HepG2 (cell line): ENCODE measurements around the gene FBN2. TPM values are rescaled to one million over a fixed set of nuclear protein-coding genes. Genes with fewer than 3 reads are reported as not detected.

Experiments used
- ATAC-seq: fragments of 200-7000 bp; cut with Tn5 transposase; 3 replicates; pipeline ENCODE4 v1.9.1; 2020; ENCODE audit warnings: mild to moderate bottlenecking, moderate library complexity
- BruUV-seq: library from RNA; stranded (reverse); fragments of 400-500 nt; replicated peaks from 2 replicates; lab custom pipeline; 2021; lab: Mats Ljungman, UMichigan
- CTCF ChIA-PET: fragments of 300-600 bp; formaldehyde crosslinking; extraction: SDS; loops from one replicate; lab custom pipeline; 2021; ENCODE audit warnings: low total read pairs, inconsistent platforms, low intra/inter-chr PET ratio; lab: Yijun Ruan, JAX
- POLR2A ChIA-PET: fragments of 350-600 bp; sonication (Branson Sonifier 250); formaldehyde crosslinking; loops from one replicate; lab custom pipeline; 2020; ENCODE audit warnings: antibody characterized with exemption, inconsistent platforms; lab: Yijun Ruan, JAX
- DNase-seq: peaks from one replicate; pipeline ENCODE4 v3.0.0-alpha.2; 2015; ENCODE audit warnings: low spot score
- FAIRE-seq: peaks from 3 replicates; lab custom pipeline; 2011; peaks lifted over from hg19 to GRCh38; lab: Jason Lieb, UNC
- H2AFZ ChIP-seq: one replicate; pipeline ENCODE4 v1.6.1; 2011; ENCODE audit warnings: low read length, inconsistent platforms
- H3K27ac ChIP-seq: fragments of 300-600 bp; 3 replicates; pipeline ENCODE4 v1.8.0; 2011; ENCODE audit warnings: mixed run types, mild to moderate bottlenecking, mixed read lengths, low read length, inconsistent platforms; ENCODE audit not compliant: insufficient read depth; ENCODE audit errors: extremely low read length
- H3K27me3 ChIP-seq, 2 experiments: fragments of 200-600 bp in 1 of 2; 2 replicates in 1 of 2; 3 replicates in 1 of 2; pipeline versions ENCODE4 v1.6.0 to v1.8.0; 2011; ENCODE audit warnings: low read length in 2 of 2, mild to moderate bottlenecking in 2 of 2, moderate library complexity in 2 of 2, inconsistent platforms in 1 of 2; ENCODE audit not compliant: insufficient read depth in 2 of 2, control insufficient read depth in 1 of 2
- H3K36me3 ChIP-seq, 2 experiments: fragments of 200-600 bp in 1 of 2; replicated peaks in 1 of 2; 2 replicates in 1 of 2; 3 replicates in 1 of 2; pipeline versions ENCODE4 v1.5.1 to v1.8.0; 2011; ENCODE audit warnings: low read length in 2 of 2, inconsistent platforms in 1 of 2; ENCODE audit not compliant: insufficient read depth in 2 of 2, control insufficient read depth in 1 of 2
- H3K4me1 ChIP-seq: 2 replicates; pipeline ENCODE4 v1.5.1; 2012; ENCODE audit warnings: low read length, inconsistent platforms; ENCODE audit not compliant: insufficient read depth
- H3K4me2 ChIP-seq: 2 replicates; pipeline ENCODE4 v1.6.0; 2011; ENCODE audit warnings: low read depth, low read length, inconsistent platforms
- H3K4me3 ChIP-seq, 3 experiments: fragments of 200-600 bp in 1 of 3; sonication (generic), shearing (Covaris generic) in 1 of 3; replicated peaks in 1 of 3; 2 replicates each; pipeline ENCODE4 v1.5.1; 2011 to 2016; ENCODE audit warnings: low read length in 3 of 3, inconsistent platforms in 2 of 3, low read depth in 2 of 3, mild to moderate bottlenecking in 2 of 3, control low read depth in 1 of 3, mixed read lengths in 1 of 3; ENCODE audit not compliant: insufficient read depth in 1 of 3
- H3K79me2 ChIP-seq: one replicate; pipeline ENCODE4 v1.6.1; 2011; ENCODE audit warnings: low read length, inconsistent platforms; ENCODE audit not compliant: insufficient read depth
- H3K9ac ChIP-seq: 2 replicates; pipeline ENCODE4 v1.6.0; 2011; ENCODE audit warnings: mild to moderate bottlenecking, low read depth, low read length, inconsistent platforms; ENCODE audit not compliant: insufficient read depth
- H3K9me3 ChIP-seq: 2 replicates; pipeline ENCODE4 v1.5.1; 2012; ENCODE audit warnings: mild to moderate bottlenecking, low read length
- H4K20me1 ChIP-seq: 2 replicates; pipeline ENCODE4 v1.6.0; 2011; ENCODE audit warnings: inconsistent platforms, mild to moderate bottlenecking, low read length, moderate library complexity; ENCODE audit not compliant: insufficient read depth
- MAFF ChIP-seq: IDR thresholded peaks from 2 replicates; pipeline ENCODE4 v1.6.1; 2011; ENCODE audit warnings: low read depth, low read length, improper control_type of control experiment
- MAFK ChIP-seq, 2 experiments: IDR thresholded peaks in 1 of 2; conservative IDR thresholded peaks in 1 of 2; 2 replicates each; pipeline ENCODE4 v1.6.1; 2011; ENCODE audit warnings: improper control_type of control experiment in 2 of 2, low read length in 2 of 2
- PLRG1 ChIP-seq: fragments of 450-650 bp; conservative IDR thresholded peaks from 2 replicates; pipeline ENCODE4 v1.6.1; 2016
- ZNF317 ChIP-seq: sonication (generic); formaldehyde crosslinking; IDR thresholded peaks from 2 replicates; pipeline ENCODE4 v1.5.0; 2020; ENCODE audit warnings: mild to moderate bottlenecking, missing genetic modification reagents
- ZNF34 ChIP-seq: sonication (generic); formaldehyde crosslinking; IDR thresholded peaks from 2 replicates; pipeline ENCODE4 v1.4.0; 2020; ENCODE audit warnings: mild to moderate bottlenecking, missing genetic modification reagents, borderline replicate concordance
- ZNF567 ChIP-seq: sonication (generic); formaldehyde crosslinking; IDR thresholded peaks from 2 replicates; pipeline ENCODE4 v1.8.1; 2023; ENCODE audit warnings: mild to moderate bottlenecking, missing genetic modification reagents, borderline replicate concordance
- WGBS: methylation state at CpG from one replicate; pipeline ENCODE4 v1.1.6; 2017; ENCODE audit warnings: low lambda C conversion rate; 5-methylcytosine and 5-hydroxymethylcytosine counted together
- in situ Hi-C: cut with HindIII; loops from 2 replicates; pipeline ENCODE4 v1.10.0; 2017; ENCODE audit warnings: low pct_unique_long_range_greater_than_20kb; ENCODE audit not compliant: extremely low pct_ligation_motif_present
- intact Hi-C: fragments of 100-400 bp; cut with micrococcal nuclease; formaldehyde crosslinking; loops from one replicate; pipeline ENCODE4 v1.10.0; 2022; ENCODE audit not compliant: unreplicated experiment
- polyA plus RNA-seq, 8 experiments: library from polyadenylated mRNA; depleted of rRNA in 3 of 8; stranded (reverse) in 7 of 8; unstranded in 1 of 8; fragments of >200 nt; fragmentation: Illumina TruSeq in 4 of 8; extraction: Trizol in 4 of 8; gene quantifications; 2 replicates each; pipeline versions ENCODE4 v1.2.1 to v1.2.3, GENCODE V29; 2011 to 2016; ENCODE audit warnings: low read depth in 4 of 8, missing spikeins in 1 of 8, mixed read lengths in 1 of 8; ENCODE audit not compliant: insufficient read depth in 1 of 8
- total RNA-seq, 5 experiments: library from RNA; depleted of rRNA; stranded (reverse); fragments of >200 nt; fragmentation: Illumina TruSeq; extraction: Trizol; gene quantifications; 2 replicates each; pipeline ENCODE4 v1.2.3, GENCODE V29; 2016; ENCODE audit warnings: low read depth in 1 of 5

The FBN2 gene
- total and polyA plus RNA-seq, 2 of the 13 experiments (the other 11 are each of a cell fraction or from before 2014, with no cell fraction given): not detected

GRCh38 chr5:128331261-128331660, 206.8 kb downstream of the FBN2 start:
- Histone ChIP-seq H3K4me2 (no peak overlapping the region), H3K9me3 (no peaks in the 10 kb centered on the region), H3K9ac (no peak overlapping the region), H3K27ac (no peak overlapping the region), H3K36me3 (no peaks in the 10 kb centered on the region), H3K79me2 (no peaks in the 10 kb centered on the region), H3K4me3 (no peak overlapping the region), H4K20me1 (no peaks in the 10 kb centered on the region), H2AFZ (no peak overlapping the region), H3K4me1 (no peaks in the 10 kb centered on the region), H3K27me3 (no peaks in the 10 kb centered on the region)
- POLR2A ChIA-PET: no interaction called here
- WGBS: 2% methylated on average over 5 of the region's 5 CpGs
- FAIRE-seq (no peak), DNase-seq (no peak), ATAC-seq (no peak)
- no TSS peak for BruUV-seq
- intact Hi-C loops (no loop called here), in situ Hi-C loops (no loop called here)
- TF ChIP-seq ZNF317 (CRISPR knock-in tag) (peak; percentile 84), PLRG1 (no peak), ZNF34 (CRISPR knock-in tag) (no peak)
- CTCF ChIA-PET: no interaction called here

- Histone ChIP-seq H3K36me3 (no peaks in the 10 kb centered on the region), H3K9ac (no peak overlapping the region), H3K4me3 (no peak overlapping the region), H2AFZ (no peak overlapping the region), H3K4me1 (no peaks in the 10 kb centered on the region), H3K79me2 (no peaks in the 10 kb centered on the region), H3K9me3 (no peaks in the 10 kb centered on the region), H3K27ac (no peak overlapping the region), H4K20me1 (no peaks in the 10 kb centered on the region)
- in situ Hi-C loops: no loop called here
- no peak for DNase-seq
- no peak for ATAC-seq
- FAIRE-seq: no peak
- no TSS peak for BruUV-seq
- CTCF ChIA-PET: no interaction called here
- intact Hi-C loops: no loop called here
- peak; percentile 86 to 89 for TF ChIP-seq MAFK (conservative IDR thresholded peaks at IDR 0.05 in 1 of 2, IDR thresholded peaks at IDR 0.05 in 1 of 2; ENCODE audit: low read length in 2 of 2)
- peak; percentile 88 for TF ChIP-seq MAFF
- TF ChIP-seq ZNF567: no peak
- TF ChIP-seq, all 625 proteins: peak for 2
- POLR2A ChIA-PET: no interaction called here
- Histone ChIP-seq H3K27me3 (no peaks in the 10 kb centered on the region), H3K4me2 (no peak overlapping the region)
- 0% methylated on average over 3 of the region's 3 CpGs for WGBS
Measured at GRCh38 chr5:128329386-128329939, 208.6 kb downstream of the FBN2 start.
